Measurements from ENCODE around the gene NUF2.
A peak's percentile ranks its signal among the peaks of the same experiment; 100 is the strongest.
"Not testable (repeated sequence)": the region's sequence is repeated elsewhere in the genome, so short reads cannot be mapped to it uniquely, and the experiment has no call there.

Gene NUF2

GRCh38 chr1:163321311-163322305 is at the start of gene NUF2:
TSS of gene NUF2 (plus strand) at chr1:163321954. CDS start at chr1:163326052, 4,098 bp downstream.
- peak; percentile 83 for FAIRE-seq
- peak; percentile 92 for DNase-seq (ENCODE audit: low spot score)

GRCh38 chr1:163273766-163274441 is 47.9 kb upstream of the NUF2 start:
- peak; percentile 85 for DNase-seq (ENCODE audit: low spot score)
- FAIRE-seq: peak; percentile 99

DNA sequence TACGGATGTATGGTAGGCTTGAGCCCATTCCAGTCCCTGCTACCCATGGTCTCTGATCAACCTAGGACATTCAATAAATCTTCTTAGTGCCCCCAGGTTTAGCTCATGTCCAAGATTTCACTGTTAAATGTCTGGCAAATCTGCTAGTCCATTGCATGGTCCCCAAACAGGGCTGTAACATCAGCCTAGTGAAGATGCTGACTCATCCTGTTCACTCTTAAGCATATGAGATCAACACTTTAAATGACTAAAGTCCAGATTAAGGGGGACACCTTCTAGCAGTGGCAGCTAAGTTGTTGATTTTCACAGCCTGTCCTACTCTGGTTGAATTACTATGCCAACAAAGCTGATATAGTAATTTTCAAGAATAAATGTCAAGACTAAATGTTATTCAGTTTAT is 46.5 kb upstream of the NUF2 start:
- FAIRE-seq: peak; percentile 81

GRCh38 chr1:163278602-163279001 is 43.2 kb upstream of the NUF2 start:
- FAIRE-seq (no peak), DNase-seq (ENCODE audit: low spot score) (no peak)

More for the DNA sequence above, 46.5 kb upstream of the NUF2 start:
- peak; percentile 36 for DNase-seq (ENCODE audit: low spot score)

GRCh38 chr1:163284867-163285266 is 36.9 kb upstream of the NUF2 start:
- FAIRE-seq: peak; percentile 80
- DNase-seq (ENCODE audit: low spot score): peak; percentile 16

DNA sequence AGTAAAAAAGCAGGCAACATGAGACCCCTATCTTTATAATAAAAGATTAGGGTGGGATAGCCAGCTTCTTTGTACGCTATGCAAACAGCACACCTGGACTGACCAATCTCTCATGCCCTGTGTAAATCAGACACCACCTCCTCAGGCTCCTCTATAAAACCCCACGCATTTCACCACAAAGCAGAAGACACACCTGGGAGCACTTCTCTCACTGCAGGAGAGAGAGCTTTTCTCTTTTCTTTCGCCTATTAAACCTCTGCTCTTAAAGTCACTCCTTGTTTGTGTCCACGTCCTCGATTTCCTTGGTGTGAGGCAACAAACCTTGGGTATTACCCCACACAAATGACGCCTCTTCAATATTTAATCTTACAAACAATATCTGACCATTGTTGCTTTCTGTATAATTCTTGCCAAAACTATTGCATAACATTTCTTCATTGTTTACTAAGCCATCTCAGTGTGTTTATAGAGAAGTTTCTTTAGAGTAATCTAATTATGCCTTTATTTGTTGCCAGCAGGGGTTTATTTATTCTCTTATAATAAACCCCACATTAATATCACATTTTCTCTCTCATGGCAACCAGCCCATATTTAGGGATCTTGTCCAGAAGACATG is 31.6 kb upstream of the NUF2 start:
- no peak for DNase-seq (ENCODE audit: low spot score)

DNA sequence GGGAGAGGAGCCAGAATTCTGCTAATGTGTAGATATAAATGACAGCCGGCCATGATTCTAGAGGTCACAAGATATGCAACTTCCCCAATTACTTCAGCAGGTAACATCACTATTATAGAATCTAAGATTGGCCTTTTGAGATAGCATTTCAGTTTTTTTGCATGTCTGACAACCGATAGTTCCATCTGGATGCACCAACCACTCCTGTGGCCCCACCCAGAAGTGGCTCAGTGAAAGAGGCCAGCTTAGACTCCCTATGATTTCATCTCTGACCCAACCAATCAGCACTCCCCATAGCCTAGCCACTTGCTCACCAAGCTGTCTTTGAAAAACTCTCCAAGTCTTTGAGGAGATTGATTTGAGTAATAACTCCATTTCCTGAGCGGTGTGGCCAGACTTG is 30.3 kb upstream of the NUF2 start:
- no peak for FAIRE-seq

More for the DNA sequence above, 31.6 kb upstream of the NUF2 start:
- FAIRE-seq: no peak

GRCh38 chr1:163292153-163292552 is 29.6 kb upstream of the NUF2 start:
- not testable (repeated sequence) for DNase-seq (ENCODE audit: low spot score); FAIRE-seq

More for the DNA sequence above, 30.3 kb upstream of the NUF2 start:
- no peak for DNase-seq (ENCODE audit: low spot score)

DNA sequence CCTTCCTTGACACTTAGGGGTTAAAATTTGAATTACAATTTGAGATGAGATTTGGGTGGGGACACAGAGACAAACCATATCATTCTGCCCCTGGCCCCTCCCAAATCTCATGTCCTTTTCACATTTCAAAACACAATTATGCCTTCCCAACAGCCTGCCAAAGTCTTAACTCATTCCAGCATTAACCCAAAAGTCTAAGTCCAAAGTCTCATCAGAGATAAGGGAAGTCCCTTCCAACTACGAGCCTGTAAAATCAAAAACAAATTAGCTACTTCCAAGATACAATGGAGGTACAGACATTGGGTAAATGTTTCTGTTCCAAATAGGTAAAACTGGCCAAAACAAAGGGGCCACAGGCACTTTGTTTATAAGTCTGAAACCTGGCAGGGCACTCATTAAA is 28.3 kb upstream of the NUF2 start:
- FAIRE-seq; DNase-seq (ENCODE audit: low spot score): not testable (repeated sequence)

DNA sequence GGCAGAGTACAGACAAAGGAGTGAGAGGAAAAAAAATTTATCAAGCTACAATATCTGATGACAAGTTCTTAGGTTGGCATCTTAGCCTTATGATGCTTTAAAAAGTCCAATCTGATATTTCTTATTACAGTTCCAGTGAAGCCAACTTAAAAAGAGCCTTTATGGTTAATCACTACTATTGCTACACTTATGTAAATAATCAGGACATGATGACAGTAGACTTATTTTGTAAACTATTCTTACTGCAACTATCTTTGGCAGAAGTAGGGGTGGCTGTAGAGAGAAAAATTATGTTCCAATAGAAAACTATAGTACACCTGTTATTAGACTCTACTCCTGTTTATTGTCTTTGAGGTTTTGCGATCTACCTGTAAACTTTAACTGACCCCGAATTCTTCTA is 25.8 kb upstream of the NUF2 start:
- no peak for DNase-seq (ENCODE audit: low spot score)
- FAIRE-seq: no peak

GRCh38 chr1:163296504-163297263 is 25.1 kb upstream of the NUF2 start:
- DNase-seq (ENCODE audit: low spot score) (no peak), FAIRE-seq (no peak)

DNA sequence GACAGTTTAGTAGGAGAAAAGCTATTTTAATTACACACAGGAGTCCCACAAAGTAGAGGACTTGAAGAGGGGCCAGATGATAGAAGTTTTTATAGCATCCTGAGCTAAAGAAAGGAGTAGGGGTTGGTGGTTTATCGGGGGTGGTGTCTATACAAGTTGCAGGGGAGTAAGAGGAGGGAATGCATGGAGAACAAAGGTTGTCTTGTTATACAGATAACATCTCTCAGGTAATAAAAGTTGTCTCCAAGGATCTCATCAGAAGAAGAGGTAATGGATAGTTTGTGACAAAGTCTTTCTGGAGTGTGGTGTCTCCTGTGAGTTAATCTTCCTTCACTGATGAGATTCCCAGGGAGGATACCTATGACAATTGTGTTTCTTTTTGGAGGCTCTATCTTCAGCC is 23.4 kb upstream of the NUF2 start:
- no peak for DNase-seq (ENCODE audit: low spot score)
- no peak for FAIRE-seq

- DNase-seq (ENCODE audit: low spot score) (no peak), FAIRE-seq (no peak)
Observed at GRCh38 chr1:163300568-163300967, 21.2 kb upstream of the NUF2 start.

DNA sequence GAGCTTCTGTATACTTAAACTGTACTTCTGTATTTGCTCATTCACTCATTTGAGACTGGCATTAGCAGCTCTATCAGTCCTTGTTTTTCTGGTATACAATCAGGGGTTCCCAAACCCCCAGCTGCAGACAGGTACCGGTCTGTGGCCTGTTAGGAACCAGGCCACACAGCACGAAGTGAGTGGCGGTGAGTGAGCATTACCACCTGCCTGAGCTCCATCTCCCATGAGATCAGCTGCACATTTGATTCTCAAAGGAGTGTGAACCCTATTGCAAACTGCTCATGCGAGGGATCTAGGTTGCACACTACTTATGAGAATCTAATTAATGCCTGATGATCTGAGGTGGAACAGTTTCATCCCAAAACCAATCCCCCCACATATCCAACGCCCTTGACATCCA is 18.2 kb upstream of the NUF2 start:
- no peak for DNase-seq (ENCODE audit: low spot score)
- no peak for FAIRE-seq

DNA sequence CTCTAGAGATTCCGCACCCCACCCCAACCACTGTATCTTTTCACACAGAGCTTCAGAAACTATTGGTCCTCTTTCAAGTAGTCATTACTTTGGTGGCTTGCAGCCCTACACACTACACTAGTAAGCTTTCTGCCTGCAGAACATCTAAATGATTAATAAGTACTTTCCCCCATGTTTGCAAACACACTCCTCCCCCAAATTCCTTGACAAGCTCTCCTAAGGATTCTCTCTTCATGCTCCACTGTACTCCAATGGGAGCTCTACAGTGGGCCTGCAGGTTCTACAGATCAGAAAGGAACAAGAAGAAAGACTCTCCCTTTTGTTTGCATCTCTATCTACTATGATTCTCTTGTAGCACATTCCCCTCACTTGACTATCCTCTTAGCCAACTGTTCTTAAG is 16.3 kb upstream of the NUF2 start:
- DNase-seq (ENCODE audit: low spot score) (peak; percentile 35), FAIRE-seq (peak; percentile 72)

DNA sequence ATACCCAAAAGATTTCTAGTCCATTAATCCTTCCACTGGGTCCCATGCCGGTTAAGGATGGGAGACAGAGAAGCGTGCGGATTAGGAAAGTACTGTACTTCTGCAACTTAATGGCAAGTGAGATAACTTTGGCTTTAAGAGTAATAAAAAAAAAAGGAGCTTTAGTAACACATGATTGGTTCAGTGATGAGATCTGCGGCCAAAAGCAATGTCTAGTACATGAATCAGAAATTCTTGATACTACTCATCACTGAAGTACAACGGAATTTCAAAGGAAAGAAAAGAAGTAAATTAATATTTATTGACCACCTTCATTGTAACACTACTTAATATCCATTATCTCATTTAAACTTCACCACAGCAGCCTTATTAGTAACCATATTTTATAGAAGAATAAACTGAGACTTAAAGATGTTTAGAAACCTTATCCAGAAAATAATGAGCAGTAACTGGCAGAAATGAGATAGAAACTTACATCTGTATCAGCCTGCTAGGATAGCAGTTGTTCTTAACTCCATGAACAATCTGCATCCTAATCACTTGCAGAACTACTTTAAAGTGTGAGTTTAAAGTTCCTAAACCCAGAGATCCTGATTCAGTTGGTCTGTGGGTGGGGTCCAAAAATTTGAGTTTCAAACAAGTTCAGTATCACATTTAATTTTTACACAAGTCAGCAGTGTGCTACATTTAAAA is 14.1 kb upstream of the NUF2 start:
- DNase-seq (ENCODE audit: low spot score): peak; percentile 91
- FAIRE-seq: peak; percentile 99

- no peak for FAIRE-seq
- no peak for DNase-seq (ENCODE audit: low spot score)
Observed at GRCh38 chr1:163308811-163309210, 12.9 kb upstream of the NUF2 start.

DNA sequence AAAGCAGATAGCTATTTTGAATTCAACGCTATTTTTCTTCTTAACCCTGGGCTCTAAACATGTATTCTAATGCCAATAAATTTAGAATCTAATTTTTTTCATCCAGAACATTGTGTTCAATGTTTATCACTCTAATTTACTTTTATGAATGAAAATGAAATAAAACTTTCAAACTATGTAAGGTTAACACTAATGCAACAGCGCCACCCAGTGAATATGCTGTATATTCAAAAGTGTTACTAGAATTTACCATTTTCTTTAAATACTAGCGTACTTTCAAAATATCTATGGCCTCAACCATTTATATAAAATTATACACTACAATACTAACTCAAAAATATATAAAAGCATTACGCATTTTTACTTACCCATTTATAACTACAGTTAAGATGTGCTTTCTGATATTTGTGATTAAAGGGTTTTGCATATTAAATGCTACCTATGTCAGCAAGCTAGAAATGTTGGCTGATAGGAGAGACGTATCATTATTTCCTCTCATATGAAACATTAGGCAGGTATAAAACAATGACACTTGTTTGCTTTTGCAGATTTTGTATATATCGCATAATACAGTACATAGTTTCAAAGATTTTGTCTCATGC is 5.9 kb upstream of the NUF2 start:
- peak; percentile 13 for DNase-seq (ENCODE audit: low spot score)
- peak; percentile 92 for FAIRE-seq

DNA sequence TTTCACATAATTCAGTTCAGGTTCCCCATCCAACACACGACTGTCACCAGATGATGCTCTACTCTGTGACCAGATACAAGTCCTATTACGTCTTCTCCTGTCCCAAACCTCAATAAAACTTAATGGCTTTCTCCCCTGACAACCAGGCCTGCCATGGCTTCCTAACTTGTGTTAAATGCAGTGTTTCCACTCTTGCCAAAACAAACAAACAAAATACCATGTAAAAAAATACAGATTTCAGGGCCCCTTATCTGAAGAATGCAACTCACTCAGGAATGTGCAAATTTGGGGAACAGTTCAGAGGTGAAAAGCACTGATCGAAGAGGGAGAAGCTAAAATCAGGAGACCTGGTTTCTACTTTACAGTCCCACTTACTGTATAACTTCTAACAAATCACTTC is 863 bp upstream of the NUF2 start:
- FAIRE-seq (no peak), DNase-seq (ENCODE audit: low spot score) (no peak)

- not testable (repeated sequence) for DNase-seq (ENCODE audit: low spot score); FAIRE-seq
Observed at GRCh38 chr1:163323339-163323738, 1.6 kb downstream of the NUF2 start.
